ENCODE measurements around the gene AHDC1. TPM values are rescaled to one million over a fixed set of nuclear protein-coding genes. Genes with fewer than 3 reads are reported as not detected.

Gene AHDC1
- total RNA-seq, 1 experiment from 2014 or later, result 49.0 TPM

- H3K27me3 Mint-ChIP-seq (ENCODE audit: low read depth), result no peaks in the 10 kb centered on the region
- POLR2A ChIA-PET, result no interaction called here
- peak overlapping the region; percentile 75; the same call in 1 of the 2 replicates for H3K27ac Mint-ChIP-seq
- CTCF ChIA-PET, result interaction anchor here (1.0 to 13.6 kb wide), 10 partner anchors 11 to 287 kb away, joined by 3 to 366 read pairs (median 5); partner anchors contain the start of gene STX12
- no peak for ATAC-seq
- DNase-seq (ENCODE audit: low spot score), result no peak
- peaks cover 12% of the 10 kb centered on the region for H3K4me1 Mint-ChIP-seq
- H3K36me3 Mint-ChIP-seq, result no peaks in the 10 kb centered on the region
- H3K9me3 Mint-ChIP-seq, result no peaks in the 10 kb centered on the region
- peak overlapping the region; percentile 59 for H3K4me3 Mint-ChIP-seq
- no peak for TF ChIP-seq ZNF671 (CRISPR knock-in tag; IDR thresholded peaks at IDR 0.05)
- no peak for TF ChIP-seq ATF3 (CRISPR knock-in tag; conservative IDR thresholded peaks at IDR 0.05)
- TF ChIP-seq, protein P1, sequence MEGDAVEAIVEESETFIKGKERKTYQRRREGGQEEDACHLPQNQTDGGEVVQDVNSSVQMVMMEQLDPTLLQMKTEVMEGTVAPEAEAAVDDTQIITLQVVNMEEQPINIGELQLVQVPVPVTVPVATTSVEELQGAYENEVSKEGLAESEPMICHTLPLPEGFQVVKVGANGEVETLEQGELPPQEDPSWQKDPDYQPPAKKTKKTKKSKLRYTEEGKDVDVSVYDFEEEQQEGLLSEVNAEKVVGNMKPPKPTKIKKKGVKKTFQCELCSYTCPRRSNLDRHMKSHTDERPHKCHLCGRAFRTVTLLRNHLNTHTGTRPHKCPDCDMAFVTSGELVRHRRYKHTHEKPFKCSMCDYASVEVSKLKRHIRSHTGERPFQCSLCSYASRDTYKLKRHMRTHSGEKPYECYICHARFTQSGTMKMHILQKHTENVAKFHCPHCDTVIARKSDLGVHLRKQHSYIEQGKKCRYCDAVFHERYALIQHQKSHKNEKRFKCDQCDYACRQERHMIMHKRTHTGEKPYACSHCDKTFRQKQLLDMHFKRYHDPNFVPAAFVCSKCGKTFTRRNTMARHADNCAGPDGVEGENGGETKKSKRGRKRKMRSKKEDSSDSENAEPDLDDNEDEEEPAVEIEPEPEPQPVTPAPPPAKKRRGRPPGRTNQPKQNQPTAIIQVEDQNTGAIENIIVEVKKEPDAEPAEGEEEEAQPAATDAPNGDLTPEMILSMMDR (IDR thresholded peaks at IDR 0.05), result no peak
- TF ChIP-seq, protein P2, sequence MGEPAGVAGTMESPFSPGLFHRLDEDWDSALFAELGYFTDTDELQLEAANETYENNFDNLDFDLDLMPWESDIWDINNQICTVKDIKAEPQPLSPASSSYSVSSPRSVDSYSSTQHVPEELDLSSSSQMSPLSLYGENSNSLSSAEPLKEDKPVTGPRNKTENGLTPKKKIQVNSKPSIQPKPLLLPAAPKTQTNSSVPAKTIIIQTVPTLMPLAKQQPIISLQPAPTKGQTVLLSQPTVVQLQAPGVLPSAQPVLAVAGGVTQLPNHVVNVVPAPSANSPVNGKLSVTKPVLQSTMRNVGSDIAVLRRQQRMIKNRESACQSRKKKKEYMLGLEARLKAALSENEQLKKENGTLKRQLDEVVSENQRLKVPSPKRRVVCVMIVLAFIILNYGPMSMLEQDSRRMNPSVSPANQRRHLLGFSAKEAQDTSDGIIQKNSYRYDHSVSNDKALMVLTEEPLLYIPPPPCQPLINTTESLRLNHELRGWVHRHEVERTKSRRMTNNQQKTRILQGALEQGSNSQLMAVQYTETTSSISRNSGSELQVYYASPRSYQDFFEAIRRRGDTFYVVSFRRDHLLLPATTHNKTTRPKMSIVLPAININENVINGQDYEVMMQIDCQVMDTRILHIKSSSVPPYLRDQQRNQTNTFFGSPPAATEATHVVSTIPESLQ (CRISPR knock-in tag; IDR thresholded peaks at IDR 0.05), result no peak
- TF ChIP-seq NR2C2 (CRISPR knock-in tag; IDR thresholded peaks at IDR 0.05), result no peak
- TF ChIP-seq ZMAT4 (CRISPR knock-in tag; IDR thresholded peaks at IDR 0.05), result no peak
- TF ChIP-seq FOXP1 (CRISPR knock-in tag; IDR thresholded peaks at IDR 0.05; ENCODE audit: borderline replicate concordance), result no peak
- TF ChIP-seq ZNF512 (CRISPR knock-in tag; IDR thresholded peaks at IDR 0.05; ENCODE audit: borderline replicate concordance), result no peak
- TF ChIP-seq, protein P3, sequence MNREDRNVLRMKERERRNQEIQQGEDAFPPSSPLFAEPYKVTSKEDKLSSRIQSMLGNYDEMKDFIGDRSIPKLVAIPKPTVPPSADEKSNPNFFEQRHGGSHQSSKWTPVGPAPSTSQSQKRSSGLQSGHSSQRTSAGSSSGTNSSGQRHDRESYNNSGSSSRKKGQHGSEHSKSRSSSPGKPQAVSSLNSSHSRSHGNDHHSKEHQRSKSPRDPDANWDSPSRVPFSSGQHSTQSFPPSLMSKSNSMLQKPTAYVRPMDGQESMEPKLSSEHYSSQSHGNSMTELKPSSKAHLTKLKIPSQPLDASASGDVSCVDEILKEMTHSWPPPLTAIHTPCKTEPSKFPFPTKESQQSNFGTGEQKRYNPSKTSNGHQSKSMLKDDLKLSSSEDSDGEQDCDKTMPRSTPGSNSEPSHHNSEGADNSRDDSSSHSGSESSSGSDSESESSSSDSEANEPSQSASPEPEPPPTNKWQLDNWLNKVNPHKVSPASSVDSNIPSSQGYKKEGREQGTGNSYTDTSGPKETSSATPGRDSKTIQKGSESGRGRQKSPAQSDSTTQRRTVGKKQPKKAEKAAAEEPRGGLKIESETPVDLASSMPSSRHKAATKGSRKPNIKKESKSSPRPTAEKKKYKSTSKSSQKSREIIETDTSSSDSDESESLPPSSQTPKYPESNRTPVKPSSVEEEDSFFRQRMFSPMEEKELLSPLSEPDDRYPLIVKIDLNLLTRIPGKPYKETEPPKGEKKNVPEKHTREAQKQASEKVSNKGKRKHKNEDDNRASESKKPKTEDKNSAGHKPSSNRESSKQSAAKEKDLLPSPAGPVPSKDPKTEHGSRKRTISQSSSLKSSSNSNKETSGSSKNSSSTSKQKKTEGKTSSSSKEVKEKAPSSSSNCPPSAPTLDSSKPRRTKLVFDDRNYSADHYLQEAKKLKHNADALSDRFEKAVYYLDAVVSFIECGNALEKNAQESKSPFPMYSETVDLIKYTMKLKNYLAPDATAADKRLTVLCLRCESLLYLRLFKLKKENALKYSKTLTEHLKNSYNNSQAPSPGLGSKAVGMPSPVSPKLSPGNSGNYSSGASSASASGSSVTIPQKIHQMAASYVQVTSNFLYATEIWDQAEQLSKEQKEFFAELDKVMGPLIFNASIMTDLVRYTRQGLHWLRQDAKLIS (CRISPR knock-in tag; IDR thresholded peaks at IDR 0.05; ENCODE audit: borderline replicate concordance), result no peak
- TF ChIP-seq MAX (CRISPR knock-in tag; IDR thresholded peaks at IDR 0.05), result no peak
- TF ChIP-seq ZNF396 (CRISPR knock-in tag; IDR thresholded peaks at IDR 0.05; ENCODE audit: borderline replicate concordance), result no peak
- no peak for TF ChIP-seq ZSCAN18 (CRISPR knock-in tag; IDR thresholded peaks at IDR 0.05)
- TF ChIP-seq ZBTB21 (CRISPR knock-in tag; IDR thresholded peaks at IDR 0.05; ENCODE audit: borderline replicate concordance), result no peak
Measured at GRCh38 chr1:27593678-27594563, 10.0 kb downstream of the AHDC1 start.

Measured in WTC11 (cell line).